Stimulated activated CD8-positive, alpha-beta memory T cell treated with anti-CD3 and anti-CD28 coated beads, Interleukin-15, amount 100 ng/mL, for 1 hour (primary cell): ENCODE results near the gene USP32.
A peak's percentile ranks its signal among the peaks of the same experiment; 100 is the strongest.

Experiments
- DNase-seq: peaks from one replicate; pipeline ENCODE4 v3.0.0-alpha.2; 2020; ENCODE audit warnings: low read depth

Gene USP32

GRCh38 chr17:60155815-60156214, 236.1 kb downstream of the USP32 start:
- no peak for DNase-seq

GRCh38 chr17:60155427-60155814, 236.5 kb downstream of the USP32 start:
- no peak for DNase-seq

GRCh38 chr17:60154616-60155426, 237.1 kb downstream of the USP32 start:
- DNase-seq: no peak

GRCh38 chr17:60153606-60154390, 238.1 kb downstream of the USP32 start:
- no peak for DNase-seq

GRCh38 chr17:60151355-60151754, 240.6 kb downstream of the USP32 start:
- no peak for DNase-seq

GRCh38 chr17:60149691-60150582, 242.0 kb downstream of the USP32 start, which contains the start of gene CA4:
CA4 (plus strand) TSS chr17:60149973; CDS start chr17:60150035, 62 bp downstream.
- DNase-seq: no peak

- no peak for DNase-seq
Measured at GRCh38 chr17:60148373-60148772, 243.6 kb downstream of the USP32 start.

GRCh38 chr17:60147553-60148223, 244.2 kb downstream of the USP32 start:
- no peak for DNase-seq

- no peak for DNase-seq
Measured at GRCh38 chr17:60146206-60146605, 245.7 kb downstream of the USP32 start.

GRCh38 chr17:60145006-60145935, 246.7 kb downstream of the USP32 start:
- DNase-seq: no peak

- peak; percentile 52 for DNase-seq
Measured at GRCh38 chr17:60142872-60143499, 248.9 kb downstream of the USP32 start.

GRCh38 chr17:60141111-60142018, 250.6 kb downstream of the USP32 start:
- no peak for DNase-seq

GRCh38 chr17:60139438-60140285, 252.3 kb downstream of the USP32 start:
- DNase-seq: peak; percentile 25

- no peak for DNase-seq
Measured at GRCh38 chr17:60138769-60139437, 253.0 kb downstream of the USP32 start.

GRCh38 chr17:60137731-60138130, 254.2 kb downstream of the USP32 start:
- no peak for DNase-seq

GRCh38 chr17:60135951-60136666, 255.8 kb downstream of the USP32 start:
- no peak for DNase-seq
